ENCODE measurements around the gene CPS1. TPM values are rescaled to one million over a fixed set of nuclear protein-coding genes. Genes with fewer than 3 reads are reported as not detected.

Gene CPS1
- total RNA-seq, 1 donor: 0.54 TPM

DNA sequence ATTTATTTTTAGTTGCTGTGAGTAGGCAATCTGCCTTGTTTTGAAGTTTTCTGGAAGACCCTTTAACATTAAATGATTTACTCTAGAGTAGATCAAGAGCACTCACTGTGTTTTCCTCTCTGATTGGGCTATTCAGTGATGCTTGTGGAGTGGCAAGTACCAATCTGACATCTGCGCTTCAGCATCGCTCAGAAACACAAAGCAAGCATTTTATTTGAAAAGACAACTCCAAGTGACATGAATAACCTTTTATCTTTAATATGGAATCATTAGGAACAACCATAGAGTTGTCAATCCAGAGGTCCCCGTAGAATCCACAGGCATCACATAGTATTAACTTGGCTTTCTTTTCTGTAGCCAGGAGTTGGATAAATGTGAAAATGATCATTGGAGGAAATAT is 114.7 kb downstream of the CPS1 start:
- no peak for DNase-seq (ENCODE audit: low read depth in 2 of 3, low spot score in 2 of 3)

GRCh38 chr2:210673117-210673516 is 116.7 kb downstream of the CPS1 start:
- no peak for DNase-seq (ENCODE audit: low read depth in 2 of 3, low spot score in 2 of 3)

DNA sequence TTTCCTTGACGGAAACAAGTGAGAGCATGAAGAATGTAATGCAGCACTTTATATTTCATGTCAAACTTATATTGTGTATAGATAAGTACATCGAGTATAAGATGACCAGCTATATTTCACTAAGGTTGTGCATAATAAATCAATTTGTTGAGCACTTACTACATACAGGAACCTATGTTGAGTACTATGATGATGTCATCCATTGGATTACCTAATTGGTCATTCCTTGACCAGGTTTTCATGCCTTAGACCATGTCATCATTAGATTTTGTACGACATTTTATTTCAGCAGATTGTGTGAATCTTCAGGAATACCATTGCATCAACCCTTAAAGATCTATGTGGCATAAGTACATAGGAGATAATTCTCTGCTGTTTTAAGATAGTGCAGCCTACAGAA is 119.7 kb downstream of the CPS1 start:
- DNase-seq (ENCODE audit: low read depth in 2 of 3, low spot score in 2 of 3): no peak

GRCh38 chr2:210681491-210681890 is 125.1 kb downstream of the CPS1 start:
- DNase-seq (ENCODE audit: low read depth in 2 of 3, low spot score in 2 of 3): no peak

- DNase-seq (ENCODE audit: low read depth in 2 of 3, low spot score in 2 of 3): no peak
These were observed 130.0 kb downstream of the CPS1 start for GRCh38 chr2:210686401-210686800.

- no peak for DNase-seq (ENCODE audit: low read depth in 2 of 3, low spot score in 2 of 3)
These were observed 131.5 kb downstream of the CPS1 start for GRCh38 chr2:210687786-210688470.

- no peak for DNase-seq (ENCODE audit: low read depth in 2 of 3, low spot score in 2 of 3)
These were observed 151.5 kb downstream of the CPS1 start for GRCh38 chr2:210707900-210708299.

GRCh38 chr2:210713122-210713521 is 156.7 kb downstream of the CPS1 start:
- DNase-seq (ENCODE audit: low read depth in 2 of 3, low spot score in 2 of 3): no peak

- no peak for DNase-seq (ENCODE audit: low read depth in 2 of 3, low spot score in 2 of 3)
These were observed 159.2 kb downstream of the CPS1 start for GRCh38 chr2:210715560-210716082.

DNA sequence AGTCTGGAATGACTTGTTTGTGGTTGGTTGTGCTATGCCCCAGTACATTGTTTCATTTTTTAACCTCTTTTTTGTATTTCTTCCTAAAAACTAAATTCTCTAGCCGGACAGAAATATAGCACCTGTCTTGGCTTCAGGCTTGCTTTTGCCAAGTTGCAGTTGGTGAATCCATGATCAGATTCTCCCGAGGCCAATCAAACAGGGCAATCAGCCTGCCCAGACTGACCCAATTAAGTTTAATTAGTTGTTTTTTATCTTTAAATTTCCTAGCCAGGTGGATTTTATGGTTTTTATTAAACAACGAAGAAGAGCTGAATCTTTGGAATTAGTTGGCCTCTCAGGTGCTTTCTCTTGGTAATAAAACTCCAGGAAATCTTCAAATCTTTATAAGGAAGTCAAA is 162.1 kb downstream of the CPS1 start:
- DNase-seq (ENCODE audit: low read depth in 2 of 3, low spot score in 2 of 3): no peak

DNA sequence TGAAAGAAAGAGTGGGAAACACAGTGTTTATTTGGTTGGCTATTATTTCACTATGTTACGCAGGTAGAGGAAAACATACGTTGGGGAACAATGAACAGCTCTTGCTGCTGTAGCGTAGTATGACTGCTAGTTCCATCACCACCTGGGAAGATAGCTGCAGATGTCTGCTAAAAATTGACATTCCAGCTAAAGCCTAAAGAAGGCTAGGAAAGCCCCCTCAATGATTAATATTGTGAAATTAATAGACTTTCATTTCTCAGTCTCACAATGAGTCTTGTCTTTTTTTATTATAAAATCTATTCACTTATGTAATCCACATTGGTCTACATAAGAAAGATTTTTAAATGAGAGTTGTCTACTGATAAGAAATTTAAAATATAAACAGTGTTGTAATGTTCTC is 165.7 kb downstream of the CPS1 start:
- DNase-seq (ENCODE audit: low read depth in 2 of 3, low spot score in 2 of 3): no peak

DNA sequence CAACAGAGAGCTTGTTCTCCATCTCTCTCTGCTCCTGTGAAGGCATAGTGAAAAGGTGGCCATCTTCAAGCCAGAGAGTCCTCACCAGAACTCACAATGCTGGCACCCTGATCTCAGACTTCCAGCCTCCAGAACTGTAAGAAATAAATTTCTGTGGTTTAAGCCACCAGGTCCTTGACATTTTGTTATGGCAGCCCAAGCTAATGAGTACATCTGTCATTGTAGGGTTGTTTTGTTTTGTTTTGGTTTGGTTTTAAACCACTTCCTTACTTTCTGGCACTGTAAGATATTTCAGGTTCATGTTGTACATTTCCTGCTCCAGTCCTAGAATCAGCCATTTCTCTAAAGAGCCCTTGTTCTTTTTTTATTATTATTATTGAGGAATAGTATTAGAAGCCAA is 171.2 kb downstream of the CPS1 start:
- DNase-seq (ENCODE audit: low read depth in 2 of 3, low spot score in 2 of 3): peak in 1 of 3 donors; percentile 5

Other genes with a start within 250 kb of the CPS1 start
- not detected for gene MYL1, start 241.4 kb upstream of the CPS1 start, total RNA-seq
- 35.0 TPM for gene LANCL1, start 79.8 kb upstream of the CPS1 start, total RNA-seq